HCT116 (cell line): ENCODE measurements around the gene ARL5A. TPM values are rescaled to one million over a fixed set of nuclear protein-coding genes. Genes with fewer than 3 reads are reported as not detected.

Experiments used
- ATAC-seq: fragments of 200-7000 bp; cut with Tn5 transposase; 2 replicates; pipeline ENCODE4 v1.9.1; 2020; ENCODE audit warnings: mild to moderate bottlenecking, moderate library complexity
- BruUV-seq: library from RNA; stranded (reverse); fragments of 400-500 nt; replicated peaks from 2 replicates; lab custom pipeline; 2021; lab: Mats Ljungman, UMichigan
- CTCF ChIA-PET: fragments of 300-600 bp; sonication (Branson Sonifier 250); formaldehyde crosslinking; loops from one replicate; lab custom pipeline; 2021; ENCODE audit warnings: antibody characterized with exemption; lab: Charles Lee
- POLR2A ChIA-PET: fragments of 300-600, 350-600 bp; sonication (Branson Sonifier 250); formaldehyde crosslinking; loops from one replicate; lab custom pipeline; 2021; ENCODE audit warnings: antibody characterized with exemption; lab: Charles Lee
- RAD21 ChIA-PET, 2 experiments: fragments of 300-600 bp; sonication (Branson Sonifier 250); formaldehyde crosslinking; loops; one replicate each; lab custom pipeline; 2023; ENCODE audit warnings: low total read pairs in 2 of 2; ENCODE audit not compliant: uncharacterized antibody in 2 of 2, unreplicated experiment in 2 of 2, low non-redundant PET in 1 of 2; lab: Charles Lee
- DNase-seq: peaks from one replicate; pipeline ENCODE4 v3.0.0-alpha.2; 2010; ENCODE audit warnings: low read depth, low spot score
- H2AFZ ChIP-seq: fragments of 200-600 bp; shearing (Covaris generic), sonication (generic); 2 replicates; pipeline ENCODE4 v1.6.1; 2017; ENCODE audit warnings: low read depth, mixed run types, mixed read lengths, antibody characterized with exemption, low read length; ENCODE audit not compliant: poor library complexity, severe bottlenecking
- H3K27ac ChIP-seq: 2 replicates; pipeline ENCODE4 v1.5.1; 2012; ENCODE audit warnings: low read depth, low read length
- H3K27me3 ChIP-seq: fragments of 200-600 bp; sonication (generic); 2 replicates; pipeline ENCODE4 v1.6.1; 2016; ENCODE audit warnings: mixed run types, low read length, mixed read lengths; ENCODE audit not compliant: insufficient read depth
- H3K36me3 ChIP-seq, 2 experiments: fragments of 200-500 bp in 1 of 2; fragments of 200-600 bp in 1 of 2; sonication (Bioruptor generic) in 1 of 2; sonication (generic) in 1 of 2; 2 replicates each; pipeline versions ENCODE4 v1.5.1 to v1.6.1; 2014 to 2016; ENCODE audit warnings: low read length in 2 of 2, inconsistent platforms in 1 of 2, mixed read lengths in 1 of 2, mixed run types in 1 of 2; ENCODE audit not compliant: insufficient read depth in 2 of 2, control insufficient read depth in 1 of 2
- H3K4me1 ChIP-seq, 2 experiments: fragments of 200-600 bp in 1 of 2; sonication (generic) in 1 of 2; 2 replicates each; pipeline versions ENCODE4 v1.5.1 to v1.6.1; 2012 to 2017; ENCODE audit warnings: low read length in 2 of 2, inconsistent platforms in 1 of 2, mild to moderate bottlenecking in 1 of 2, mixed read lengths in 1 of 2, mixed run types in 1 of 2, moderate library complexity in 1 of 2; ENCODE audit not compliant: insufficient read depth in 2 of 2, control insufficient read depth in 1 of 2
- H3K4me2 ChIP-seq: fragments of 200-600 bp; sonication (generic); 2 replicates; pipeline ENCODE4 v1.6.1; 2017; ENCODE audit warnings: mixed run types, low read length, mixed read lengths
- H3K4me3 ChIP-seq, 2 experiments: fragments of 200-600 bp in 1 of 2; sonication (generic) in 1 of 2; replicated peaks in 1 of 2; 2 replicates each; pipeline ENCODE4 v1.5.1; 2011 to 2016; ENCODE audit warnings: low read length in 2 of 2, control low read depth in 1 of 2, low read depth in 1 of 2, mild to moderate bottlenecking in 1 of 2, mixed read lengths in 1 of 2, mixed run types in 1 of 2
- H3K79me2 ChIP-seq: fragments of 200-600 bp; sonication (generic); 2 replicates; pipeline ENCODE4 v1.6.1; 2017; ENCODE audit warnings: mild to moderate bottlenecking, mixed run types, low read length, moderate library complexity, mixed read lengths; ENCODE audit not compliant: insufficient read depth
- H3K9ac ChIP-seq: fragments of 200-600 bp; sonication (generic); 2 replicates; pipeline ENCODE4 v1.6.1; 2016; ENCODE audit warnings: low read length, mixed read lengths
- H3K9me2 ChIP-seq: fragments of 200-600 bp; sonication (generic), shearing (Covaris generic); 2 replicates; pipeline ENCODE4 v1.6.1; 2017; ENCODE audit warnings: mixed run types, mild to moderate bottlenecking, moderate library complexity; ENCODE audit not compliant: insufficient read depth
- H3K9me3 ChIP-seq, 2 experiments: fragments of 200-500 bp in 1 of 2; fragments of 200-600 bp in 1 of 2; sonication (Bioruptor generic) in 1 of 2; sonication (generic) in 1 of 2; 2 replicates each; pipeline ENCODE4 v1.6.1; 2014 to 2017; ENCODE audit warnings: low read length in 2 of 2, mixed read lengths in 2 of 2, inconsistent platforms in 1 of 2, low read depth in 1 of 2, mild to moderate bottlenecking in 1 of 2, mixed run types in 1 of 2, moderate library complexity in 1 of 2; ENCODE audit not compliant: control insufficient read depth in 1 of 2, insufficient read depth in 1 of 2
- H4K20me1 ChIP-seq: fragments of 200-600 bp; sonication (generic), shearing (Covaris generic); 2 replicates; pipeline ENCODE4 v1.6.1; 2017; ENCODE audit warnings: mixed run types, mild to moderate bottlenecking, moderate library complexity; ENCODE audit not compliant: insufficient read depth
- CBX3 ChIP-seq: IDR thresholded peaks from 2 replicates; pipeline ENCODE4 v1.6.1; 2012; ENCODE audit warnings: low read depth
- CEBPB ChIP-seq: IDR thresholded peaks from 2 replicates; pipeline ENCODE4 v1.6.1; 2012; ENCODE audit warnings: low read depth
- ELF1 ChIP-seq: IDR thresholded peaks from 2 replicates; pipeline ENCODE4 v1.6.1; 2012; ENCODE audit warnings: low read depth, borderline replicate concordance
- EZH2 ChIP-seq: fragments of 200-600 bp; sonication (generic); IDR thresholded peaks from 2 replicates; pipeline ENCODE4 v1.6.1; 2017; ENCODE audit warnings: antibody characterized with exemption, mixed run types
- EZH2phosphoT487 ChIP-seq: fragments of 200-600 bp; IDR thresholded peaks from 2 replicates; pipeline ENCODE4 v1.6.1; 2018; ENCODE audit warnings: antibody characterized with exemption, borderline replicate concordance
- JUND ChIP-seq: IDR thresholded peaks from 2 replicates; pipeline ENCODE4 v1.6.1; 2012
- POLR2A ChIP-seq: IDR thresholded peaks from 2 replicates; pipeline ENCODE4 v1.7.0; 2011; ENCODE audit warnings: borderline replicate concordance; ENCODE audit not compliant: insufficient read depth, insufficient read length; ENCODE audit errors: extremely low read depth
- POLR2AphosphoS5 ChIP-seq: IDR thresholded peaks from 2 replicates; pipeline ENCODE4 v1.6.1; 2011; ENCODE audit warnings: mild to moderate bottlenecking, low read depth, low read length, moderate library complexity
- SIN3A ChIP-seq: IDR thresholded peaks from 2 replicates; pipeline ENCODE4 v1.6.1; 2012; ENCODE audit warnings: low read depth
- SP1 ChIP-seq: IDR thresholded peaks from 2 replicates; pipeline ENCODE4 v1.6.1; 2012; ENCODE audit warnings: low read depth
- SRF ChIP-seq: IDR thresholded peaks from 2 replicates; pipeline ENCODE4 v1.6.1; 2012; ENCODE audit warnings: low read depth
- TCF7L2 ChIP-seq: IDR thresholded peaks from 2 replicates; pipeline ENCODE4 v1.7.0; 2011; ENCODE audit warnings: borderline replicate concordance, inconsistent platforms; ENCODE audit not compliant: insufficient read depth, insufficient read length; ENCODE audit errors: extremely low read depth
- YY1 ChIP-seq: IDR thresholded peaks from 2 replicates; pipeline ENCODE4 v1.6.1; 2011; ENCODE audit warnings: low read length, low read depth, moderate library complexity, mild to moderate bottlenecking; ENCODE audit not compliant: insufficient replicate concordance; ENCODE audit errors: extremely low read depth
- ZFX ChIP-seq: fragments of 450-650 bp; IDR thresholded peaks from 2 replicates; pipeline ENCODE4 v1.6.1; 2017
- intact Hi-C: fragments of 100-400 bp; cut with micrococcal nuclease; formaldehyde crosslinking; loops from 2 replicates; pipeline ENCODE4 v1.10.0; 2022
- total RNA-seq: library from RNA; stranded (reverse); gene quantifications from one replicate; pipeline ENCODE4 v1.2.1, GENCODE V29; 2021; ENCODE audit not compliant: unreplicated experiment
- TF ChIP-seq, protein P1 (sequence below): IDR thresholded peaks from 2 replicates; pipeline ENCODE4 v1.6.1; 2012; ENCODE audit warnings: low read depth
- TF ChIP-seq, protein P2 (sequence below): IDR thresholded peaks from 2 replicates; pipeline ENCODE4 v1.6.1; 2012
- TF ChIP-seq, protein P3 (sequence below): IDR thresholded peaks from 2 replicates; pipeline ENCODE4 v1.6.1; 2012

The ARL5A gene
- total RNA-seq, 1 experiment from 2014 or later, result 74.4 TPM

DNA sequence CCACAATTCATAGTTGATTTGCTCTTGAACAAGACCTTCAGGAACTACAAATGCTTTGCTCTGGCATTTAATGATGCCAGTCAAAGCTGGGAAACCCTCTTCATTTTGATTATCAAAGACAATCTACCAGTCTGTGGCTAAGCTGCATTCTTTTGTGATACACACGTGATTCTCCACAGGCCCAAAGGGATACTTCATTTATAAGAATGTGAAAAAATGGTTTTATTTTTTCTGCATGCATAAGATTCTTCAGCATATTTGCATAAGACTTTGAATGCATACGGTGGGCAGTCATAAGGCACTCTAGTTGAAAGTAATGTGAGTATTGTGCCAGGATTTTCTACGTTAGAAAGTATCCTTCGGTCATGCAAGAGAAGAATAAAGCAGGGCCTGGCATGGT lies 33.0 kb upstream of the ARL5A start:
- Histone ChIP-seq H3K4me3 (no peak overlapping the region), H3K4me2 (no peak overlapping the region), H3K9me2 (no peaks in the 10 kb centered on the region), H3K36me3 (no peaks in the 10 kb centered on the region), H4K20me1 (no peaks in the 10 kb centered on the region), H3K79me2 (no peaks in the 10 kb centered on the region), H3K27ac (no peak overlapping the region), H3K9me3 (no peaks in the 10 kb centered on the region), H3K4me1 (no peaks in the 10 kb centered on the region), H3K27me3 (no peaks in the 10 kb centered on the region), H3K9ac (no peak overlapping the region), H2AFZ (no peak overlapping the region)
- no TSS peak for BruUV-seq
- DNase-seq (no peak), ATAC-seq (no peak)
- POLR2A ChIA-PET, result no interaction called here
- intact Hi-C loops, result no loop called here
- no peak for TF ChIP-seq SIN3A
- no peak for TF ChIP-seq ZFX
- no peak for TF ChIP-seq CEBPB
- TF ChIP-seq EZH2, result no peak
- TF ChIP-seq SRF, result no peak
- TF ChIP-seq, protein P1, sequence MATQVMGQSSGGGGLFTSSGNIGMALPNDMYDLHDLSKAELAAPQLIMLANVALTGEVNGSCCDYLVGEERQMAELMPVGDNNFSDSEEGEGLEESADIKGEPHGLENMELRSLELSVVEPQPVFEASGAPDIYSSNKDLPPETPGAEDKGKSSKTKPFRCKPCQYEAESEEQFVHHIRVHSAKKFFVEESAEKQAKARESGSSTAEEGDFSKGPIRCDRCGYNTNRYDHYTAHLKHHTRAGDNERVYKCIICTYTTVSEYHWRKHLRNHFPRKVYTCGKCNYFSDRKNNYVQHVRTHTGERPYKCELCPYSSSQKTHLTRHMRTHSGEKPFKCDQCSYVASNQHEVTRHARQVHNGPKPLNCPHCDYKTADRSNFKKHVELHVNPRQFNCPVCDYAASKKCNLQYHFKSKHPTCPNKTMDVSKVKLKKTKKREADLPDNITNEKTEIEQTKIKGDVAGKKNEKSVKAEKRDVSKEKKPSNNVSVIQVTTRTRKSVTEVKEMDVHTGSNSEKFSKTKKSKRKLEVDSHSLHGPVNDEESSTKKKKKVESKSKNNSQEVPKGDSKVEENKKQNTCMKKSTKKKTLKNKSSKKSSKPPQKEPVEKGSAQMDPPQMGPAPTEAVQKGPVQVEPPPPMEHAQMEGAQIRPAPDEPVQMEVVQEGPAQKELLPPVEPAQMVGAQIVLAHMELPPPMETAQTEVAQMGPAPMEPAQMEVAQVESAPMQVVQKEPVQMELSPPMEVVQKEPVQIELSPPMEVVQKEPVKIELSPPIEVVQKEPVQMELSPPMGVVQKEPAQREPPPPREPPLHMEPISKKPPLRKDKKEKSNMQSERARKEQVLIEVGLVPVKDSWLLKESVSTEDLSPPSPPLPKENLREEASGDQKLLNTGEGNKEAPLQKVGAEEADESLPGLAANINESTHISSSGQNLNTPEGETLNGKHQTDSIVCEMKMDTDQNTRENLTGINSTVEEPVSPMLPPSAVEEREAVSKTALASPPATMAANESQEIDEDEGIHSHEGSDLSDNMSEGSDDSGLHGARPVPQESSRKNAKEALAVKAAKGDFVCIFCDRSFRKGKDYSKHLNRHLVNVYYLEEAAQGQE, result no peak
- TF ChIP-seq JUND, result no peak
- TF ChIP-seq POLR2A, result no peak
- TF ChIP-seq POLR2AphosphoS5, result no peak
- TF ChIP-seq SP1, result no peak
- TF ChIP-seq ELF1, result no peak
- TF ChIP-seq, protein P2, sequence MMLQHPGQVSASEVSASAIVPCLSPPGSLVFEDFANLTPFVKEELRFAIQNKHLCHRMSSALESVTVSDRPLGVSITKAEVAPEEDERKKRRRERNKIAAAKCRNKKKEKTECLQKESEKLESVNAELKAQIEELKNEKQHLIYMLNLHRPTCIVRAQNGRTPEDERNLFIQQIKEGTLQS, result no peak
- TF ChIP-seq, protein P3, sequence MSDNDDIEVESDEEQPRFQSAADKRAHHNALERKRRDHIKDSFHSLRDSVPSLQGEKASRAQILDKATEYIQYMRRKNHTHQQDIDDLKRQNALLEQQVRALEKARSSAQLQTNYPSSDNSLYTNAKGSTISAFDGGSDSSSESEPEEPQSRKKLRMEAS, result no peak
- no peak for TF ChIP-seq CBX3
- TF ChIP-seq YY1, result no peak
- TF ChIP-seq EZH2phosphoT487, result no peak
- no peak for TF ChIP-seq TCF7L2
- RAD21 ChIA-PET, result no interaction called here
- CTCF ChIA-PET, result no interaction called here
